Cerebellar cortex (tissue), 1 donor: ENCODE data around the gene RDH11.
"Not testable (repeated sequence)": the region's sequence is repeated elsewhere in the genome, so short reads cannot be mapped to it uniquely, and the experiment has no call there.

Experiments used
- DNase-seq: peaks from one replicate; pipeline ENCODE4 v3.0.0-alpha.2; 2015; ENCODE audit warnings: low spot score

Gene RDH11, protein sequence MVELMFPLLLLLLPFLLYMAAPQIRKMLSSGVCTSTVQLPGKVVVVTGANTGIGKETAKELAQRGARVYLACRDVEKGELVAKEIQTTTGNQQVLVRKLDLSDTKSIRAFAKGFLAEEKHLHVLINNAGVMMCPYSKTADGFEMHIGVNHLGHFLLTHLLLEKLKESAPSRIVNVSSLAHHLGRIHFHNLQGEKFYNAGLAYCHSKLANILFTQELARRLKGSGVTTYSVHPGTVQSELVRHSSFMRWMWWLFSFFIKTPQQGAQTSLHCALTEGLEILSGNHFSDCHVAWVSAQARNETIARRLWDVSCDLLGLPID

DNA sequence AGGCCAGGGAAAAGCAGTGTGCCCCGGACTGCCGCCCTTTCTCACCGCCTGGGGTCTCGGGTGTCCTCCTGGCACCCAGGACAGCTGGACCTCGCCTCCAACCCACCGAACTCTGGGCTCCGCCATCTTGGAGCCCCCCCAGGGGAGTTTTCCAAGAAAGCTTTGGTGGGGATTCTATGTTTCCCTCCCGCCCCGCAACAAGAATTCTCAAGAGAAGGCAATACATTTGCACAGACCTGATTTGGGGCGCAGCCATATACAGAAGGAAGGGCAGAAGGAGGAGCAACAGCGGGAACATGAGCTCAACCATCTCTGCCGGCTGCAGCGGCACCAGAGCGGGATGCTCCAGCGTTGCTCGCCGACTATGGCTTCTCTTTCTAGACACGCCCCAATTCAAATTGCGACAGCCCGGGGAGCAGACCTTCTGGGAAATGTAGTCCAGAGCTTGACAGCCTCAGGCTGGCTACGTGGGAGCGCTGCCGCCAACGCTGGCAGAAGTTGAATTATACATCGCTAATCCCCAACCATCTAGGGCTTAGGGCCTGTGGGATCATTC, at the start of gene RDH11:
Gene RDH11, minus strand, starts transcription at position 371 of the 556 bp plus-strand sequence. Its CDS starts 61 bp downstream, at position 310.
- DNase-seq, result peak; percentile 94

DNA sequence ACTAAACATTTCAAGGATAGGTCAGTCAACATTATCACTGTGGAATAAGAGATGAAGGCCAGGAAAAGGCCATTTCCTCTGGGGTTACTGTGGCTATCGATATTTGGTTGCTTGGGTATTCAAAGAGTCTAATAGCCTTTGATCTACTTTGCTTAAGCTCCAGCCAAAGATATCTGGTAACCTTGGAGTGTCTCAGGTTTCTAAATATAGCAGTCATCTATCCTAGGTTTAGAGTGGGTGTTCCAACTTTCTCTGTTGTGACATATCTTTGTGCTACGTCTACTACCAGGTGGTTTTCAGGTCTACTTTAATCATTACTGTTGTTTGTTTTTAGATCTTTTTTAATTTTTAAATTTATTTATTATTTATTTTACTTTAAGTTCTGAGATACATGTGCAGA, 48.5 kb upstream of the RDH11 start:
- DNase-seq, result no peak

DNA sequence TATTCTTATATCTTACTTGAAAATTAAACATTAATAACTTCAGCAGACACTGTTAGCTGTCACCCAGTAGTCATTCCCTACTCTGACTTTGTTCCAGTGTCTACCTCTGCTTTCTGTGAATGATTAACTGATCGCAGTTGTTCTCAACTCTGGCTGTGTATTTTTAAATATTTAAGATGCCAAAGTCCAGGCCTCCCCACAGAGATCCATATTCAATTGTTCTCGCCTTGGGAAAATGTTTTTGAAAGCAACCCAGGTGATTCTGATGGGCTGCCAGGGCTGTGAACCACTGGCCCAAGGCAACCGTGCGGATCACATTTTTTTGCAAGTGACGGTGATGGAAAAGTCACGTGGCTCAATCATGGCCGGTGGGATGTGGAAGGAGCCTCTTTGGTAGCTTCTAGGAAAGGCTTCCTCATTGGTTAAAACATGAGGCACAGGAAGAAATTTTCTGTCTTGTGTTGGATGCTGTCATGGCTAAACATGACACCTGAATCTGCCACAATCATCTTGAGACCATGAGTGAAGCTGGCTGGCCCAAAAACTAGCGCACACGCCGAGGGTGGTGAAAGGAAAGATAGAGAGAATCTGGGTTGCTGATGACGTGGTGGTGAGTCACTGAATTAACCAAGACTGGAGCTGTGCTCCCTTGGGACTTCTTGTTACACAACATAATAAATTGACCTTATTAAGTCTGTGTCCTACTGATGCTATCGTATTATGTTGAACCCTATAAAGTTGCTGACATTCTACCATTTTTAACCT, 43.4 kb upstream of the RDH11 start:
- no peak for DNase-seq

DNA sequence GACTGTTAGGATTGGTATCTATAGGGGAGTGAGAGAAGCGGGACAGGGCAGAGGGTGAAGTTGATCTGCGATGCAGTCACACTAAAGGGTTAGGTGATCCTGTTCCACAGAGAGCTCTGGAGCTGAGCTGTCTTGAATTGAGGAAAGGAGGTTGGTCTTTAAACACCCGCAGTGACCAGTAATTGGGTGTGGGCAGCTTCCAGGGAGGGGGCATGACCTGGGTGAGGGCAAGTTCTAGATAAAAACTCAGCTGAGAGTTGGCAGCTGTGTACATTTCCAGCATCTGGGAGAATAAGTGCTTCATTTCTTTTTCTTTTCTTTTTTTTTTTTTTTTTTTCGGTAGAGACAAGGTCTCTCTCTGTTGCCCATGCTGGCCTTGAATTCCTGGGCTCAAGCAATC, 41.2 kb upstream of the RDH11 start:
- DNase-seq, result no peak

DNA sequence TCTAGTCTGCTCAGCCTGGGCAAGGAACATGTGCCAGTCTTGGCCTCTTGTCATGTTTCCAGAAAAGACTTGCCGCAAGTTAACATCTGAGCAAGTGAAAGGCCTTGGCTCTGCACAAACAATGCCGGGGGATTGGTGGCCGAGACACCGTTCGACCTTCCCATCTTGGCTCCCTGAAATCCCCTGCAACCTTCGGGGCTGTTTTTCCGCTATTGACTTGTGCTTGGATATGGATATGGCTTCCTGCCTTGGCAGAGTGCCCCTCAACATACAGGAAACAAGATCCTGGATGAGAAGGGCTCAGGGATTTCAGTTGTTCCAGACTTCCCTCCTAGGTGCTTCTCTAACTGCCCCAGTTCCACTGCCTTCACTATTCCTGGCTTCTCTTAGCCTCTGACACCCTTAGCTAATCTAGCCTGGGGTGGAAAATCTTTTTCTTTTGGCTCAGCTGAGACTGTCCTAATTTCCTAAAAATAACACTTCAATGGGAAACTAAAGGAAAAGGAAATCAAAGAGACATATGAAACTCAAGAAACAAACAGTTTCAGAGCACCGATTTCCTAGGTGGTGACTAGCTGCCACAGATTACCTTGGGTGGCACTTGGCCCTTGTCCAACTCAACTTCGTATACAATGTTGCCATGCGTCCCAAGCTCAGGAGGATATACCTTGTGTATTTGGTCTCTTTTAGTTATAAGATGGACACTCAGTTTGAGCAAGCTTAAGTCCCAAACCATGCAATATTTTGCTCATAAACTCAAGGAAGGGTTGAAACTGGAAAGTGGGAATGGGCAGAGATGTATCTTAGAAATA, 40.0 kb upstream of the RDH11 start:
- no peak for DNase-seq

DNA sequence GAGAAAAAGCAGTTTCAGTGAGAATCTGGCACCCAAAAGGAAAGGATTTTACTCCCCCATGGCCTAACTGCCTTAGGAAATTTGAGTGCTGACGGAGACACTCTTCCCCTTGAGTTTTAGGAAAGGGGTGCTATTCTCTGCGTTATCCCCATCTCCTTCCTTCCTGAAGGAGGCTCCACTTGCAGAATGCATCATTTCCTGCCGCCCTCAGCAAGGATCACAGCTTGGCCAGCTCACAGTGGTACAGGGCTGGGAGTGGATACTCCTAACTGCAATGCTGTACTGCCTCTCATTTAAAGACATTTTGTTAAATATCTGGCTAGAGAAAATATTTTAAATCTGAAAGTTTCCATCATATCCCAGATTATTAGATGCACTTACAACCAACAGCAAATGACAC, 39.1 kb upstream of the RDH11 start:
- no peak for DNase-seq

DNA sequence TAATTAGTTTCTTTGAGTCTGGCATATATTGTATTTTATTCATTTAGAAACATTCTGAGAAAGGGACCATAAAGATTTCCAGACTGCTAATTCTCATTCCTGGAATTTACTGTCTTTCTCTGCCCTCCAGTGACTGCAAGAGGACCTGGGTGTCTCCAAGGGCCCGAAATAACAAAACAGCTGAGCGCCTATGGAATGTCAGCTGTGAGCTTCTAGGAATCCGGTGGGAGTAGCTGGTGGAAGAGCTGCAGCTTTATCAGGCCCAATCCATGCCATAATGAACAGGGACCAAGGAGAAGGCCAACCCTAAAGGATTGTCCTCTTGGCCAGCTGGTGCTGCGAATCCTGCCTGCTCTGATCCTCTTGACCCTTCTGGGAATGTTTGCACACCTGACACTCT, 38.1 kb upstream of the RDH11 start:
- no peak for DNase-seq

DNA sequence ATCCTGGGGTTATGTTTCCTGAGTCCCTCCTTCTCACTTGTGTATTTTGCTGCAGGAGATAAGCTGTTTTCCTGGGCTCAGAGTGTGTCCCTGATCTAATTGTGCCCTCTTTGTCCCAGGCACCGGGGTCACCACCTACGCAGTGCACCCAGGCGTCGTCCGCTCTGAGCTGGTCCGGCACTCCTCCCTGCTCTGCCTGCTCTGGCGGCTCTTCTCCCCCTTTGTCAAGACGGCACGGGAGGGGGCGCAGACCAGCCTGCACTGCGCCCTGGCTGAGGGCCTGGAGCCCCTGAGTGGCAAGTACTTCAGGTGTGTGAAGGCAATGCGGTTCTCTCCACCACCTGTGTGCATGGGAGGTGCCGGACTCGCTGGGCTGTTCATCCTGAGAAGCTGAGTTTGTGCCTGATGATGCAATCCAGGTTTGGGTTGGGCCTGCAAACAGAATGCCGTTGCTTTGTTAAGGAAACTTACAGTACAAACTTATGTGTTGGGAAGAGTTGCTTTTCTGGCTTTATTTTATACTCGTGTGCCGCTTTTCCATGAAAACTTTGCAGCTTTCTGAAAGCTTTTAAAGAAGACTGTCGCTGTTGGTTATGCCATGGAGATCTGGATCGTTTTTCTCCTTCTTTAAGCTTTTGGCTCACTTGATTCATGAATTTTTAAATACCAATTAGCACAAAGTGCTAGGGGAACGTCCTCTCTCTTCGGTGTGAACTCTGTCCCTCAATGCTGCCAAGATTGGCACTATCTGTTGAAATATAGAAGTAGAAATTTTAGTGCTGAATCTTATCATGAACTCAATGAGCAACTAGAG, 33.7 kb upstream of the RDH11 start:
- no peak for DNase-seq

DNA sequence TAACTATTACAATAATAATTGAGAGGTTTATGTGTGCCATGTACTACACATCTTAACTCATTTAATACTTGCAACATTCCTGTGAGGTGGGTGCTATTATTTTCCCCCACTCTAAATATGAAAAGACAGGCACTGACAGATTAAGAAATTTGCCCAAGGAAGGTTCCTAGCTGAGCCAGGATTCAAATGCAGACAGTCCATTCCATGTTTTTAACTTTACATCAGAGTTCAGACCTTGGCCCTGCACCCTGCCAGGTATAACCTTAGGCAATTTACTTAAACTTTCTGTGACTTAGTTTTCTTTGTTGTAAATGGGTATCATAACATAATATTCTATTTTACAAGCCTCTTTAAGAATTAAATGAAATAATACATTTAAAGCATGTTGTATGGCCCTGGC, 32.7 kb upstream of the RDH11 start:
- no peak for DNase-seq

DNA sequence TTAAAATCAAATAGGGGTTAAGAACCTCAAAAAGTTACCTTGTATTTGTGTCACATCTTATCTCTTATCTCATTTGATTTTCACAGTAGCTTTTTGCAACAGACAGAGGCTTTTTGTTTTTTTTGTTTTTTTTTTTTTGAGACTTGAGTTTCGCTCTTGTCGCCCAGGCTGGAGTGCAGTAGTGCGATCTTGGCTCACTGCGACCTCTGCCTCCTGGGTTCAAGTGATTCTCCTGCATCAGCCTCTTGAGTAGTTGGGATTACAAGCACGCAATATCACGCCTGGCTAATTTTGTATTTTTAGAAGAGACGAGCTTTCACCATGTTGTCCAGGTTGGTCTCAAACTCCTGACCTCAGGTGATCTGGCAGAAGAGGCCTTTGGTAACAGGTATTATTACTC, 31.8 kb upstream of the RDH11 start:
- no peak for DNase-seq

DNA sequence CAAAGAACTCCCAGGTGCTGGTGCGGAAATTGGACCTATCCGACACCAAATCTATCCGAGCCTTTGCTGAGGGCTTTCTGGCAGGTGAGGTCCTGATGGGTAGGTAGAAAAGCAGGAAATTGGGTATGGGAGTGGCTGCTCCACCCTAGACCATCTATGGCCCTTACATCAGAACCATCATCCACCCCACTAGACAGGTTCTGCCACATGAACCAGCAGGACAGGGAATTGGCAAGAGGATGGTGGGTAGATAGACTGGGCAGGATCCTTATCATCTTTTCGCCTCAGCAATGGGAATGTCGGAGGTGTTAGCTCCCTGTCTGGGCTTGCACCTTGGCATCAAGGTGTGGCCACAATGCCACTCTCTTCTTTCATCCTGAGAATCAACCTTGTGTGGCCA, 29.6 kb upstream of the RDH11 start:
- DNase-seq, result no peak

DNA sequence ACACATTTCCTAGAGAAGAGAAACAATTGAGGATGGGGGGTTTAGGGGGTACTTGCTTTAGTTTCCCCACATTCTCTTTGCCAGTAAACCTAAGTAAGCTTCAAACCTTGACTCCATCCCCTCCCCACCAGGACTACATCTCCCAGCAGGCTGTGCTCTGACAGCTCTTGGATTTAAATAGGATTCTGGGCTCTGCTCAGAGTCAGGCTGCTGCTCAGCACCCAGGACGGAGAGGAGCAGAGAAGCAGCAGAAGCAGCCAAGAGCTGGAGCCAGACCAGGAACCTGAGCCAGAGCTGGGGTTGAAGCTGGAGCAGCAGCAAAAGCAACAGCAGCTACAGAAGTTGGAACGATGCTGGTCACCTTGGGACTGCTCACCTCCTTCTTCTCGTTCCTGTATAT, 26.7 kb upstream of the RDH11 start:
- DNase-seq, result peak; percentile 55

DNA sequence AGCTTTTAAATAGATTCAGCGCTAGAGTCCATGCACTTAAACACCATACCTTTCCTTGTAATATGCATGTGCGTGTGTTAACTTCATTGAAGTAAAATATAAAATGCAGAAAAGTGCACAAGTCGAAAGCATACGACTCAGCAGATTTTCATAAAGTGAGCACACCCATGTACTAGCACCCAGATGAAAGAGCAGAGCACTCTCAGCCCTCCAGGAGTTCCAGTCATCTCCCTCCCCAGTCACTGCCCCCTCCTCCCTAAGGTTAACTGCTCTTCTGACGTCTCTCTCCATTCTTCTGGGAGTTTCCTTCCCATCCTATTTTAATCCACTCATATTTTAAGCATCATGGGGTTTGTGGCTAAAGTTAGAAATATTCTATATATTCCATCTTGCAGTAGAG, 26.3 kb upstream of the RDH11 start:
- no peak for DNase-seq

DNA sequence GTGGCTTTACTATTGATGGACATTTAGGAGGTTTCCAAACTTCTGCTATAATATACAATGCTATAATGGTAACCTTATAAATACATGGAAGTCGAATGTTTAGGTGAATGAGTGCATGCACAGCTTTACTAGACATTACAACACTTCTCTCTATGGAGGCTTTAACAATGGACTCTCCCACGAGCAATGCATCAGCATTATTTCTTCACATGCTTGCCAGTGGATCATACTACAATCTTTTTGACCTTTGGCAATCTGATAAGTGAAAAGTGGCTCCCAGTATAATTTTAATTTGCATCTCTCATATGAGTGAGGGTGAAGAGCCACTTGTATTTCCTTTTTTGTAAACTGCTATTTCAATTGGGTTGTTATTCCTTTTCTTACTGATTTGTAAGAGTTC, 24.3 kb upstream of the RDH11 start:
- no peak for DNase-seq

DNA sequence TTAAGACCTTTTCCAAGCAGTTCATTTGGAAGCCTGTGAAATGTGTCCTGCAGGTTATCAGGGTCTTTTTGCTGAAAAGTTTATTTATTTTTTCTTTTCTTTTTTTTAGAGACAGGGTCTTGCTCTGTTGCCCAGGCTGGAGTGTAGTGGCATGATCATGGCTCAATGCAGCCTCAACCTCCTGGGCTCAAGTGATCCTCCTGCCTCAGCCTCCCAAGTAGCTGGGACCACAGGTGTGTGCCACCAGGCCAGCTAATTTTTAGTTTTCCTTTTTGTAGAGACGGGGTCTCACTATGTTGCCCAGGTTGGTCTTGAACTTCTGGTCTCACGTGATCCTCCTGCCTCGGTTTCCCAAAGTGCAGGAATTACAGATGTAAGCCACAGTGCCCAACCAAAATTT, 23.8 kb upstream of the RDH11 start:
- DNase-seq, result not testable (repeated sequence)

DNA sequence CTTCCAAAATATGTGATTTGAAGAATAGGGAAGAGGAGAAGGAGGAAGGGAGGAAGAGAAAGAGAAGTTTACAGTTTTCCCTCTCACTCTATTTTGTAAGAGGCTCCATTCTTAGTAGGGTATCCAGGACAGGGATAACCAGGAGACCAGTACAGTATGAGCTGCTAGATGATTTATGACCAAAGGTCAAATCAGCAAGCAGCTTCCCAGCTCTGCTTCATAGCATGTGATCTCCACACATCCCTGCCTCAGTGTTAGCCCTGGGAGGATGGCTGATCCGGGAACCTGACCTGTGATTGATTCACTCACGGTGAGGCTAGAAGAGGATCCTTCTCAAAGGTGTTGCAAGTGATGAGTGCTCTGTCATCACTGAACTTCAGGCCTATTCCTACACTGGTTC, 22.7 kb upstream of the RDH11 start:
- DNase-seq, result no peak

DNA sequence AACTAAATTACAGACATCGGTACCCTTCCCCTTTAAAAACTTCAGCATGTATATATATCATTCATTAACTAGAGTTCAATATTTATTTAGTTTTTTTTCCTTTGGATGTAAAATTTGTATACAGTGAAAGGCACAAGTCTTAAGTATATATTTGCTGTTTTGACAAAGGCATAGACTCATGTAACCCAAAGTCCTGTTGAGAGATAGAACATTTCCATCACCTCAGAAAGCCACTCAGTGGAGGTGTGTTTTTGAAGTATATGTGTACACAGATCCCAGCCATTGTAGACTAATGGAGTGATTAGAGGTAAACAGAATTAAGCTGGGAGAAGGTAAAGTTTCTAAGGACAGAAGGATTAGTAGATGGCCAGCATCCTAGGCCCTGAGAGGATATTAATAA, 21.5 kb upstream of the RDH11 start:
- DNase-seq, result no peak

DNA sequence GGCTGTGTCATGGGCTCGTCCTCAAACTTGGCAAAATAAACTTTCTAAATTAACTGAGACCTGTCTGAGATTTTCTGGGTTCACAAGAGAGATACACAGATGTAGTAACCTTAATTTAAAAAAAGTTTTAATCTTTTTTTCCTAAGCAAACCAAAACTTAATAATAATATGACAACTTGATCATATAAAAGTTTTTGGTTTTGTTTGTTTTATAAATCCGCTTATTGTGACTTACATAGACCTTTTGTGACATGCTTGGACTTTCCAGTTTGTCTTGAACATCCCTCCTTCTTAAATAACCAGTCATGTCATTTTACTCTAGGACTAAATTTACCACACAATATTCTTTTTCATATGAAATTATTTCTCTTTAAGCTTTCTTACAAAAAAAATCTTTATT, 14.6 kb upstream of the RDH11 start:
- DNase-seq, result peak; percentile 22

DNA sequence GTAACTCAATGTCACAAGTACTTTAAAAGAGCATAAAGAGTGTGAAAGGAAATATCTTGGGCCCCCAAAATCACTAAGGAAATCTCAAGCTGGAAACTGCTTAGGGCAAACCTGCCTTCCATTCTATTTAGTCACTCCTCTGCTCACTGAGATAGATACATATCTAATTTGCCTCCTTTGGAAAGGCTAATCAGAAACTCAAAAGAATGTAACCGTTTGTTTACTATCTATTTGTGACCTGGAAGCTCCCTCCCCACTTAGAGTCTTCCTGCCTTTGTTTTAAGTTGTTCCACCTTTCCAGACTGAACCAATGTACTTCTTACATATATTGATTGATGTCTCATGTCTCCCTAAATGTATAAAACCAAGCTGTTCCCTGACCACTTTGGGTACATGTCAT, 14.2 kb upstream of the RDH11 start:
- not testable (repeated sequence) for DNase-seq

DNA sequence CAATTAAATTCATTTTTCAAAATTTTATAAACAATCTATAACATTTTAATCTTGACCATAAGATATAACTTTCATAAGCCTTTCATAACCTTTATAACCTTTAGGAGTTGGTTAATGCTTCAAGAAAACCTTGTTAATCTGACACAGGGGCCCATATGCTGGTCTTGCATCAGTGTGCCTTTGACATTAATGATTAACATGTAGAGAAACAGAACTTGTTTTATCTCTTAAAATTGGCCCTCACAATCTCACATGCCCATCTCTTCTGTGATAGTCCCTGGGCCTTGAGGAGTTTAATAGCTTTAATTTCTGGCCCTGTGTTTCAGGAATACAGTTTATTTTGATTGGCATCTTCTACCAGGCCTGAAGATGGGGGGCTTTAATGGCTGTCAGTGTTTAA, 13.8 kb upstream of the RDH11 start:
- DNase-seq, result not testable (repeated sequence)

DNA sequence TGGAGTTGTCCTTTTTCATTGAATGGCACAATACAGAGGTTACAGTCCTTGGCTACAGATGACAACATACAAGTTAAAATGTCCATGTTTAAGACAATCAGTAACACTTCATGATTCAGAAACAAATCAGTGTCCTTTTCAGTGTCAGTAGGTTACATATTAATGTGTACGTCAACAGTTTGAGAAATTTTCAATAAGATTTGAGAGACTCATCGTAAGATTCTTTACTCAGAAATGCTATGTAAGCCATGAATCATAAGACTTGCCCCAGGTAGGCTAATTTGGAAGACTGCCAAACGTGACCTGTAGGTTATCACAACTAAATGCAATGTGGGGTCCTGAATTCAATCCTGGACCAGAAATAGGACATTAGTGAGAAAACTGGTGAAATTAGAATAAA, 9.6 kb upstream of the RDH11 start:
- DNase-seq, result no peak
